NCI-H128 (cell line): ENCODE measurements around the gene CHST15.
"Not testable (repeated sequence)": the region's sequence is repeated elsewhere in the genome, so short reads cannot be mapped to it uniquely, and the experiment has no call there.

Experiments used
- DNase-seq: peaks from one replicate; lab custom pipeline; 2025; ENCODE audit not compliant: unreplicated experiment; lab: John Stamatoyannopoulos, UW

CHST15 gene

DNA sequence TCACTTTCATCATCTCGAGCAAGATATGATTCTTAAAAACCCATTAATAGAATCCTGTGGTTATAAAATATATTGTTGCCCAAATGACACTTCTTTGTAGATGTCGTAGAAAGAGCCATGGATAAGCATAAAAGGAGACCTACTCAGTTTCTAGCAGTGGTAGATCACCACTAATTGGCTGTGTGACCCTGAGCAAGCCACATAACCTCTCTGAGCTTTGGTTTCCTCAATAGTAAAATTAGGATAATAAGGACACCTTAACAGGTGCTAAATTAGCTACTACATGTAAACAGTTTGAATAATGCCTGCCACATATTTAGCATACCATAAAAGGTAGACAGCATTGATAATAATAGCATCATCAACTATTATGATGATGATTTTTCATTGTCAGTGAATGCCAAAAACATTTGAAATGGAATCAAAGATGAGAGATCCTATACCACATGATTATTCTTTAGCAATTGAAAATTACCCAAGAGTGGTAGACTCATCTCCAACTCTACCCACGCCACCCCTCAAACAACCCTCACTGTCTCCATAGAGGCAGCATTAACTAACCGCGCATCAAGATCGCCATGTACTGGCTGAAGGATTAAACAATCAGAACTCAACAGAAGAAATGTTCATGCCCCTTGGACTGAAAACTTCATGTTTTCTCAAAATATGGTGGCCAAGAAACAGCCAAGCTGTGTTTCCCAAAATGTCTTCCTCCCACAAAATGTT lies 45.8 kb downstream of the CHST15 start:
- DNase-seq = no peak

DNA sequence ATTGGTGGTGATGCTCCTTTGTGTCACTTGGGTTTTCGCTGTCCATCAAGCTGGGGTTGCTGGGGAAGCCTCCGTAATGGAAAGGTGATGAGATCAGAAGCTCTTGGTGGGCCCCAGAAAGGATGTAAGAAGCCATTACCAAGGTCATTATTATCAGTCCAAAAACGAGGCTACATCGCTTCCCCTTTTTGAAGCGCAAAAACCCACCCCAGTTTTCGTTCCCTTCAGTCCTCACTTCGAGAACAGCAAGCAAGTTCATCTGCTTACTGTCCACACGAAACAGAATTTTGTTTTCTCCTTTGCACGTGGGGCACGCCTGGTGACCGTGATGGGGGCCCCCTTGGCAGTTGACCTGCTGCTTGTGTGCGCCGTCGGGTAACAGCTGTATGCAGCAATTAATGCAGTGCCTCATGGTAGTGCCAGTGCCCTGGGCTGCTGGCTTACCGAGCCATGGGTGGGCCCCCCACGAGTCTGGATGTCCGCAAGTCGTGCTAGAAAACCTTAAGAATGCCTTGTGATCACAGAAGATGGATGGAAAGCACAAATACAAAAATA lies 47.5 kb downstream of the CHST15 start:
- no peak for DNase-seq

DNA sequence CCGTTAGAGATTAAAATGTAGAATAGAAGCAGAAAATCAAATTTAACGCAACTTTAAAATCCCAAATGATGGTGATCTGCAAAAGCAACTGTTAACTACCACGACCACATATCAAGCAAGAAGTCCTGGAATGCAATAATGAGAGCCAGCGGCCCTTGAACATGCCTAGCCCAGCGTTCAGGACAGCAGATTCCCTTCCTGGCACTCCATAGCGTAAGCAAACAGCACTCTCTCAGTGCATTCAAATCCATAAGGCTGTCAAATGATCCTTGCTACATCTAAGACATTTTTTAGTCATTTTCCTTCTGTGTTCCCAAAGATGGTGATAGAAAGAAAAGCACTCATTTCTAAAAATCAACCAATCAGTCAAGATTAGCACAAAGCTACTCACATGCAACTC lies 48.1 kb downstream of the CHST15 start:
- no peak for DNase-seq

DNA sequence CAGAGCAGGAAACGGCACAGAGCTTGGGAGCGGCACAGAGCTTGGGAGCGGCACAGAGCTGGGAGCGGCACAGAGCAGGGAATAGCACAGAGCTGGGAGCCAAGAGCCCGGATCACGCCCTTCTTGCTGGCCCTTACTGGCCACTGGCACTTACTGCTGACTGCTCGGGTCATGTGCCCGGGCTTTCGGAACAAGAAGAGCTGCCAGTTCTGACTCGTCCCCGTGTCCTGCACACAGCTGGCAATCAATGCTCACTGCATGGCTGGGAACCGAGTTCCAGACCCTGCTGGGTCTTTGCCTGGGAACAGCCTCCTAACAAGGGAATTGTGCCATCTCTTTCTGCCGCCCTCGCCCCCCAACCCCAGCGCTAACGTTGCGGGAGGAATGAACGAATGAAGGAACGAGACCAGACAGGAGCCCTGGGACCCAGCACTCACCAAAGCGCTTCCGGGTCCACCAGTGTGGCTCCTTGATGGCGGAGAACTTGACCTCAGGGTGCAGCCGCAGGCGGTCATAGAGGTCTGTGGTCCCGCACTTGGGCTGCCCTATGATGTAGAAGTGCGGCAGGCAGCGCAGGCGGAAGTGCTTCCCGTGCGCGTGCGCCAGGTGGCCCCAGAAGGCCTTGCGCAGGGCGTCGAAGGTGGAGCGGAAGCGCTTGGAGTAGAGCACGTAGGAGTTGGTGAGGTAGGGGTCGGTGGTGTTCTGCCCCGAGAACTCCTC lies 49.1 kb downstream of the CHST15 start:
- DNase-seq = no peak

DNA sequence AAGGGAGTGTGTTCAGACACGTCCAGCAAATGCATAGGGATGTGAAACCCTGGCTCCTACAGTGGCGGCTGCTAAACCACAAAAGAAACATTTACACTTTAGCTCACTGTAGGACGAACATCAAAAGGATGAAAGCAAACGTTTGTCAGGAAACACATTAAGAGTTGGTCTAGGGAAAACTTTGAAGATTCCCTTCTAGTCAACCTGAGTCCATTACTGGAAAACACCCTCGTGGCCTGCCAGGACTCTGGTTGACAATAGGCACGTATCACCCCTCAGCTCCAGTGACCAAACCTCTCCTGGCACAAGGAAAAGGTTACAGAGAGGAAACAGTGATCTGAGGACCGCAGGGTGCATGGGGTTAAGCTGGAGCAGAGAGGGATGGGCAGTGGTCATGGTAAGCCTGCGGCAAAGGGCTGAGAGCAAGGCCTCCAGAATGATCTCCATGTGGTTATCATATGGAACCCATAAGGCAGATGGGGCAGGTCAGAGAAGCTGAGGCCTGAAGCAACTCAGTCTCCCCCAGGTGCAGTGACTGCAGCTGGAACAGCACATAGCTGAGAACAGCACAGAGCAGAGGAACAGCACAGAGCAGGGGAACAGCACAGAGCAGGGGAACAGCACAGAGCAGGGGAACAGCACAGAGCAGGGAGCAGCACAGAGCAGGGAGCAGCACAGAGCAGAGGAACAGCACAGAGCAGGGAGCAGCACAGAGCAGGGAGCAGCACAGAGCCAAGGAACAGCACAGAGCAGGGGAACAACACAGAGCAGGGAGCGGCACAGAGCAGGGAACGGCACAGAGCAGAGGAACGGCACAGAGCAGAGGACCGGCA lies 49.9 kb downstream of the CHST15 start:
- DNase-seq = no peak

DNA sequence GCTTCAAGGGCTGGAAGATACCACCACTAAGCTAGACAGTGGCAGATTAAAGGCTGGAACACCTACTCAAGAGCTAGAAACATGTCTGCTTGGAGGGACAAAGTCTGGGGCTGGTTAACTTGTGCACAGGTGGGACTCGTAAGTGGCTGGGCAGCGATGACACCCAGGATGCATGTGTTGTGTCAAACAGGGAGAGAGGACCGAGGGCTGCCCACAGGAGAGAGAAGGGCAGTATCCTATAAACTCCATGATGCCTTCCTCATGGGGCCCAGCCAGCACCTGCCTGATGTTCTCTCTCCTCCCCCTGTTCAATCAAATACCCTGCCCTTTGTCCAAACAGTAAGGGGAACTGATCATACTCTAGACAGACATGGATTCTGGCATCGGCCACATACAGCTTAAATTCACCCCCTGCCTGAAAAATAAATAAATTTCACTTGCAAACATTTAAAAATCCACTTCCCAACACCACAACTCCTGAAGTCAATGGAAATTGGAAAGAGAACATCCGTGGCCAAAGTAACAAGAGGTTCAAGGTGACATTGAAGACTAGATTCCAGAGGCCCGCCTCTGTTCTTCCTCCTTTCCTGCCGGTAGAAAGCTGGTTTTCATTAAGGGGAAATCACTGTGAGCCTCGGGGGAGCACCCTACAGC lies 50.6 kb downstream of the CHST15 start:
- no peak for DNase-seq

DNA sequence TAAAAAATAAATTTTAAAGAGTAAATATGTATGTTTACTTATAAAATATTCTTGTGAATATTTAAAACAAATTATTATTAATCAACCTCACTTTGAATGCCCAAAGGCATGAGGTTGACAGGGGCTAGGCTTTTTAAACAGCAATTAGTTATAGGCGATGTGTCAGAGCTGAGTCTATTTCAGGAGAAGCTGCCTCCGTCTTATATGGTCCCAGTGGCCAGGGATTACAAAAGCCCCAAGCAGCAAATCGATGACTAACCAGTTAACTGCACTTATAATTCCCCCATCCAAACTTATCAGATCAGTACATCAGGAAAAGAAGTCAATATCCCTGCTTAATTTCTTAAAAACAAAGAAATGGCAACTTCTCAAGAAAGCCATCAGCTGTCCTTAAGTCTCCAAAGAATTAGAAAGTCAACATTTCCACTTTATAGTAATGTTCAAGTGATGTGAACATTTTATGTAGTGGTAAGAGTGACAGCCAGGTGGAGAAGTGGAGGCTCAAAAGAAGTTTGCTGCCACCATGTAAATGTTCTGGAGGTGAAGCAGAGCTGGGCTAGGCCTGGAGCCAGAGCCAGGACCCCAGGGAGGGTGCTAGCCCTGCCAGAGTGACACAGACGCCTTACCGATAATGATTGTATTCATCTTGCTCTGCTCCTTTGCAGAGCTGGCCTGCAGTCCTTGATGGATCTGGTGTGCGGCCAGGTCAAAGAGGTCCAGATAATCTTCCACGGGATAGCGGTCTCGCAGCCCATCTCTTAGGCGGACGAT lies 51.5 kb downstream of the CHST15 start:
- DNase-seq = no peak

DNA sequence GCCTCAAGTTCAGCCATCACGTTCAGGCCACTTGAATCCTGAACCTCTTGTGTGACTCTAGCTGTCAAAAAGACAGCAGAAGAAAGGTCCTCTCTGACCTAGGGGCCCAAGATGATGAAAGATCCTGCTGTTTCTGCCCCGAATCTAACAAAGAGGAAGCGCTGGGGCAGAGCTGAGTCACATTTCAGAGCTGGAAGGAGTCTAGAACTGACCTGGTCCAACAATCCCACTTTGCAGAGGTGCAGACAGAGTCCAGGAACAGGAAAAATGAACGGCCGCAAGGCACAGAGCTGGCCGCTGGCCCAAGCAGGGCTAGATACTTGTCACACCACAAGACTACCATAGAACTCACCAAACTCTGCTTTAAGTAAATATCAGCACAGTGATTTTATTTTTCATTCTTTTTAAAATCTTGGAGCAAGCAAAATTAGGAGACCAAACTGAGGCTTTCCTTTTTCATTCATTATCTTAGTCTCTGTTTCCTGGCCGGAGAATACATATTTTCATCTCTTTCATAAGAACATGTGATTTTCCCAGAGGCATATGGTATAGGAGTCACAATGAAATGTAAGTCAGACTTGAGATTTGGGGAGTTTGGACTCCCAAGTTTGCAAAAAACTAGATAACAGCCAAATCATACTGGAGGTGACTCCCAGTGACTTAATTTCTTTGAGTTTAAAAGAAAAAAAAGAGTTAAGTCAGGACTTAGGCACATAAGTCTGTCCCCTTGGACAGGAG lies 52.8 kb downstream of the CHST15 start:
- no peak for DNase-seq

DNA sequence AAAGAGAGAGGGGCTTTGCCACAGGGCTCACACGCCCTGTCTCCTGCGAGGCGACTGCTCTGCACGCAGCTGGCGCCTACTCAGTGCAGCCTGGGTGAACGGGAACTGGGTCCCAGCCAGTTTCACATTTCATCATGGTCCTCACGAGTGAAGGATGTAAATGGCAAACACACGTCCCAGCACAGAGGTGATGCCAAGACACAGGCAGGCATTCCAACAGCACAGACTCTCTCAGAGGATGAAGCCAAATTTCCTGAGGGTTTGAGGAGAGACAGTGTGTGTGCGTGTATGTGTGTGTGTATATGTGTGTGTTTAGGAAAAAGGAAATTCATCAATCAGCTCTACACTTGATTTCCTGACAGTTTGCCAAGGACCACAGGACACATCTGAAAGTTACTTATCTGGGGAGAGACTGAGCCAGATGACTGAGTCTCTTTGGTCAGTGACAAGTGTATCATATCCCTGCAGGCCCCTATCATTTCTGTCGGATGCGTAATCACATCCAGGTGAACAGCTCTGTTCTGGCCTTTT lies 53.9 kb downstream of the CHST15 start:
- DNase-seq = no peak

DNA sequence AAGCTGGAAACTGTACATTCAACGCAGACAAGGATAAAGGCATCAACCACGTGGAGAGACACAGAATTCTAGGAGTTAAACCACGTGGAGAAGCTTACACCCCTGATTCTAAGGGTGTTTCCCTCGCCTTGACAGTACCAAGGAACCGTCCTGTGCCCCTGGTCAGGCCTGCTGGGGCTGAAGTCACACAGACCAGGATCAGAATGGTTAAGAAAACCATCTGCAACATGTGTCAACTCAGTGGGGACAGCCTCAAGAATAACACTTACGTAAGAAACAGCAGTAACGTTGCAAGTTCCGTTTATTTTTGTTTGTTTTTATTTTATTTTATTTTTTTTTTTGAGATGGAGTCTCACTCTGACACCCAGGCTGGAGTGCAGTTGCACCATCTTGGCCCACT lies 55.6 kb downstream of the CHST15 start:
- DNase-seq = no peak

DNA sequence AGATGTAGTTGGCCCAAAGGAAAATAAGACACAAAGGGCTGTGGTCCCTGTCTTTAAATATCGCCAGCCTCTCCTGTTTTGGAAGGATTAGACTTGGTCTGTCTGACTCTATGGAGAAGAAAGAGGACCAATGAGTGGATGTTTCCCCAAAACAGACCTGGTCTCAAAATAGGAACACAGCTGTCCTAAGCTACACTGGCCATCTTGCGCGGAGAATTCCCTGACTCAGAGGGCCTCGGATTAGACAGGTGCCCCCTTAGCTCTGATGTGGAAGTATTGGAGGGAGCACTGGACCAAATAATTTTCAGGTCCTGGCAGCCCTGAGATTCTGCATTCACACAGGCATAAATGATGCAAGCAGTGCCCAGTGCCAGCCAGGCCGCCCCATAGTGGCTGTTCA lies 56.1 kb downstream of the CHST15 start:
- DNase-seq = no peak

DNA sequence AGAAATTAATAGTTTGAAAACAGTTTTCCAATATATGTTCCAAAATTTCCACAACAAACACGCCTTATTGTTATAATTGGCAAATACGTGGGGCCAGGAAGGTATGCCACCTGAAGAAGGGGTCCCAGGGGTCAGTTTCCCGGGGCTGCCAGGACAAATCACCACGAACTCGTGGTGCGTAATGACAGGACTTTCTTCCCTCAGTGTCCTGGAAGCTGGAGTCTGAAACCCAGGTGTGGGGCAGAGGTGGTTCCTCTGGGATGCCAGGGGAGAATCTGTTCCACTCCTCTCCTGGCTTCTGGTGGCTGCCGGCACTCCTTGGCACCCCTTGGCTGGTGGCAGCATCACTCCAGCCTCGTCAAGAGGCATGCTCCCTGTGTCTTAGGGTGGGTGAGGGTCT lies 56.7 kb downstream of the CHST15 start:
- no peak for DNase-seq

DNA sequence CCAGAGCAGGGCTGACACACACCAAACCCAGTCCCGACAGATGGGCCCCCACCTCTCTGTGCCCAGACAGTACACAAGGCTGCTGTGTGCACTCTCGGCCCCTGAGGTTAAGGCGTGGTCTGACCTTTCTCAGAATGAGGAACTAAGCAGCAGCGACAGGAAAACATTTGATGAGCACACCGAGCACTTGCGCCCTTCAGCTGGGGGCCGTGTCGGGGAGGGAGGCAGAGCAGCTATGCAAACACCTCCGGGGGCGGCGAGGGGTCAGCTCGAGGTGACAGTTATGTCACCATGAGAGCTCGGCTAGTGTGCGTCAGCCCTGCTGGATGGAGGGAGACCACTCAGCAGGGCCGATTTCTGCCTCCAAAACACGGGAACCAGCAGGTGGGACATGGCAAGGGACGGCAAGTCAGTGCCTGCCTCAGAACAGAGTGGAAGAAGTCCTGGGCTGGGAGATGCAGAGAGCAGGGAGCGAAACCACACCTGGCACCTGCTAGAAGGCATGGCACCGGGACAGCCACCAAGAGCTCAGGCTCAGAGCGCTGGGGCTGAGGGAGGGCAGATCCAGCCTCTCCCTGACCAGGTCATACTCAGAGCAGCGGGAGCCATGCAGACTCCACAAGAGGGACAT lies 57.4 kb downstream of the CHST15 start:
- DNase-seq = no peak

DNA sequence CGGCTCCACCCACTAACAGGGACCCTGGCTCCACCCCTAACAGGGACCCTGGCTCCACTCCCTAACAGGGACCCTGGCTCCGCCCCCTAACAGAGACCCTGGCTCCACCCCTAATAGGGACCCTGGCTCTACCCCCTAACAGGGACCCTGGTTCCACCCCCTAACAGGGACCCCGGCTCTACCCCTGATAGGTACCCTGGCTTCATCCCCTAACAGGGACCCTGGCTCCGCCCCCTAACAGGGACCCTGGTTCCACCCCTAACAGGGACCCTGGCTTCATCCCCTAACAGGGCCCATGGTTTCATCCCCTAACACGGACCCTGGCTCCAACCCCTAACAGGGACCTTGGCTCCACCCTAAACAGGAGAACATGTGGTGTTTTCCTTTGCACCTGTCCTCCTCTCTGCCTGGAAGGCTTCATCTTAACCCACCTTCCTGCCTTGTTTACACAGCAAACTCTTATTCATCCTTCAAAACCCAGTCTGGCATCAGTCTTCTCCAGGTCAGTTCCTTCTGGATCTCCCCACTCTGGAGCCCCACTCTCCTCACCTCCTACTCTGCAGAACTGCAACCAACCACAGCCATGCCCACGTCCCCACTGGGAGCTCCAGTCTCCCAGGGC lies 58.0 kb downstream of the CHST15 start:
- DNase-seq = no peak

DNA sequence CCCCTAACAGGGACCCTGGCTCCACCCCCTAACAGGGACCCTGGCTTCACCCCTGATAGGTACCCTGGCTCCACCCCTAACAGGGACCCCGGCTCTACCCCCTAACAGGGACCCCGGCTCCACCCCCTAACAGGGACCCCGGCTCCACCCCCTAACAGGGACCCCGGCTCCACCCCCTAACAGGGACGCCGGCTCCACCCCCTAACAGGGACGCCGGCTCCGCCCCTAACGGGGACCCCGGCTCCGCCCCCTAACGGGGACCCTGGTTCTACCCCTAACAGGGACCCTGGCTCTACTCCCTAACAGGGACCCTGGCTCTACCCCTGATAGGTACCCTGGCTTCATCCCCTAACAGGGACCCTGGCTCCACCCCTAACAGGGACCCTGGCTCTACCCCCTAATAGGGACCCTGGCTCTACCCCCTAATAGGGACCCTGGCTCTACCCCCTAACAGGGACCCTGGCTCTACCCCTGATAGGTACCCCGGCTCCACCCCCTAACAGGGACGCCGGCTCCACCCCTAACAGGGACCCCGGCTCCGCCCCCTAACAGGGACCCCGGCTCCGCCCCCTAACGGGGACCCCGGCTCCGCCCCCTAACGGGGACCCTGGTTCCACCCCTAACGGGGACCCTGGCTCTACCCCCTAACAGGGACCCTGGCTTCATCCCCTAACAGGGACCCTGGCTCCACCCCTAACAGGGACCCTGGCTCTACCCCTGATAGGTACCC lies 58.7 kb downstream of the CHST15 start:
- DNase-seq = not testable (repeated sequence)

DNA sequence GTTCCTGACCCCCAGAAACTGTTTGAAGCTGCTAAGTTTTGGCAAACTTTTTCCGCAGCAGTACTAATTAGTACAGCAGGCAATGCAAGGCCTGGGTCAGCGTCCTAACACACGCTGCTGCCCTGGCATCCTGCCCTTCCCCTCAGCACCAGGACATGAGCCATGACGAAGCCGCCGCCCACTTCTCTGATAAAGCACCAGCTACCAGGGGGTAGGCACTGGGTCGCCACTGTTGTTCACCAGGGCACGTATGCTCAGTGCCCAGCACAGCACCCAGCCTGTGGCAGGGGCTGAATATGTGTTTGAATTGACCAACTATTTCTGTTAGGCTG lies 59.5 kb downstream of the CHST15 start:
- DNase-seq = no peak

DNA sequence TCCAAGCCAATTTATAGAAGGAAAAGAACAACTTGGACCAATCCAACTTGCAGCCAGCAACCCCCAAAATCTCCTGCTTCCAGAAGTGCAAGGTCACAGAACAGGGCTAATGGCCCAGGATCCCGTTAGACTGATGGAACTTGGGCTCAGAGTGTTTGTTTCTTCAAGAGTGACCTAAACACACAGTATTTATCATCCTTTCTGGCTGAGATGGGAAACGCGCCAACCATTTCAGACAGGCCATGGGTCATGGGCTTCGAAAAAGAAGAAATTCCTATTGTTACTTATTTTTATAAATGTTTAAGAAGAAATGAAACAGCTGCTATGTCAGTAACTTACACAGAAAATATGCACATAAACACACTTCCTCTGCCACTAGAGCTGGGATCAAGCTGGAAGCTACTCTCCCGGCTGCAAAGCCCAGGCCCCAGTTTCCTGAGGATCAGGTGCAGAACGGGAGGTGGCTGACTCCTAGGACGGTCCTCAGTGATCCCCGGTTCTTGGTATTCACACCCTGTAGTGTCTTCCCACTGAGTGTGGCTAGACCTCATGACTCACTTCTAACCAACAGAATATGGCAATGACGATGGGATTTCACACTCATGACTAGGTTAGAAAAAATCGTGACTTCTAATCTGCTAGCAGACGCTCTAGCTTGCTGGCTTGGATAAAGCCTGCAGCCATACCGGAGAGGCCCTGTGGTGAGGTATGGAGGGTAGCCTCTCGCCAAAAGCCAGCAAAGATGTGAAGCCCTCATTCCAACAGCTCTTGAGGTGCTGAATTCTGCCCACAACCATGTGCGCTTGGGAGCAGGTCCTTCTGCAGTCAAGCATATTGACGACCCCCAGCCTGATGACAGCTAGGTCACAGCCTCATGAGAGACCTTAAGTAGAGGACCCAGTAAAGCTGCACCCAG lies 60.2 kb downstream of the CHST15 start:
- no peak for DNase-seq
